ENCODE data around the gene GPR155. TPM values are rescaled to one million over a fixed set of nuclear protein-coding genes. Genes with fewer than 3 reads are reported as not detected.

Gene GPR155
- polyA plus RNA-seq, 2 donors, result 1.0 to 1.1 TPM

GRCh38 chr2:174516501-174517378 is 29.9 kb upstream of the GPR155 start:
- H3K27me3 ChIP-seq (ENCODE audit: control insufficient read depth in 1 of 2, insufficient read depth in 2 of 2, low read length in 2 of 2), result no peaks in the 10 kb centered on the region
- H3K9me3 ChIP-seq (ENCODE audit: control insufficient read depth in 2 of 2, insufficient read depth in 1 of 2, low read depth in 1 of 2, low read length in 1 of 2), result no peaks in the 10 kb centered on the region
- 84 to 90% methylated on average over 5 of the region's 5 CpGs for WGBS, 2 donors
- no peaks in the 10 kb centered on the region for H3K4me1 ChIP-seq (ENCODE audit: control insufficient read depth in 2 of 2, insufficient read depth in 2 of 2, low read length in 1 of 2)
- H3K4me3 ChIP-seq (ENCODE audit: low read depth in 1 of 2, low read length in 2 of 2), result no peak overlapping the region
- H3K27ac ChIP-seq (ENCODE audit: low read depth in 2 of 2, low read length in 1 of 2), result no peak overlapping the region
- H3K36me3 ChIP-seq (ENCODE audit: control insufficient read depth in 2 of 2, insufficient read depth in 2 of 2, low read length in 1 of 2), result no peaks in the 10 kb centered on the region

- Histone ChIP-seq H3K4me1 (ENCODE audit: control insufficient read depth in 2 of 2, insufficient read depth in 2 of 2, low read length in 1 of 2) (no peaks in the 10 kb centered on the region), H3K27ac (ENCODE audit: low read depth in 2 of 2, low read length in 1 of 2) (no peak overlapping the region)
- WGBS, 2 donors, result 75 to 79% methylated on average over 3 of the region's 3 CpGs
Observed at GRCh38 chr2:174512345-174512744, 25.5 kb upstream of the GPR155 start.

GRCh38 chr2:174511580-174512260 is 24.9 kb upstream of the GPR155 start:
- Histone ChIP-seq H3K4me1 (ENCODE audit: control insufficient read depth in 2 of 2, insufficient read depth in 2 of 2, low read length in 1 of 2) (no peaks in the 10 kb centered on the region), H3K4me3 (ENCODE audit: low read depth in 1 of 2, low read length in 2 of 2) (no peak overlapping the region), H3K27ac (ENCODE audit: low read depth in 2 of 2, low read length in 1 of 2) (no peak overlapping the region), H3K9me3 (ENCODE audit: control insufficient read depth in 2 of 2, insufficient read depth in 1 of 2, low read depth in 1 of 2, low read length in 1 of 2) (peaks cover 5 to 10% of the 10 kb centered on the region in 2 donors), H3K36me3 (ENCODE audit: control insufficient read depth in 2 of 2, insufficient read depth in 2 of 2, low read length in 1 of 2) (no peaks in the 10 kb centered on the region), H3K27me3 (ENCODE audit: control insufficient read depth in 1 of 2, insufficient read depth in 2 of 2, low read length in 2 of 2) (no peaks in the 10 kb centered on the region)
- WGBS, 2 donors, result 55% methylated on average over 5 of the region's 5 CpGs

More at GRCh38 chr2:174512345-174512744, 25.5 kb upstream of the GPR155 start:
- peaks cover 5 to 7% of the 10 kb centered on the region in 2 donors for H3K9me3 ChIP-seq (ENCODE audit: control insufficient read depth in 2 of 2, insufficient read depth in 1 of 2, low read depth in 1 of 2, low read length in 1 of 2)
- H3K4me3 ChIP-seq (ENCODE audit: low read depth in 1 of 2, low read length in 2 of 2), result no peak overlapping the region
- H3K36me3 ChIP-seq (ENCODE audit: control insufficient read depth in 2 of 2, insufficient read depth in 2 of 2, low read length in 1 of 2), result no peaks in the 10 kb centered on the region
- no peaks in the 10 kb centered on the region for H3K27me3 ChIP-seq (ENCODE audit: control insufficient read depth in 1 of 2, insufficient read depth in 2 of 2, low read length in 2 of 2)

- Histone ChIP-seq H3K9me3 (ENCODE audit: control insufficient read depth in 2 of 2, insufficient read depth in 1 of 2, low read depth in 1 of 2, low read length in 1 of 2) (peaks cover 5 to 10% of the 10 kb centered on the region in 2 donors), H3K4me3 (ENCODE audit: low read depth in 1 of 2, low read length in 2 of 2) (no peak overlapping the region), H3K27ac (ENCODE audit: low read depth in 2 of 2, low read length in 1 of 2) (no peak overlapping the region), H3K4me1 (ENCODE audit: control insufficient read depth in 2 of 2, insufficient read depth in 2 of 2, low read length in 1 of 2) (no peaks in the 10 kb centered on the region), H3K27me3 (ENCODE audit: control insufficient read depth in 1 of 2, insufficient read depth in 2 of 2, low read length in 2 of 2) (no peaks in the 10 kb centered on the region), H3K36me3 (ENCODE audit: control insufficient read depth in 2 of 2, insufficient read depth in 2 of 2, low read length in 1 of 2) (no peaks in the 10 kb centered on the region)
- 39 to 46% methylated on average over 2 of the region's 2 CpGs for WGBS, 2 donors
Observed at GRCh38 chr2:174510583-174511189, 23.9 kb upstream of the GPR155 start.

GRCh38 chr2:174503161-174503809 is 16.5 kb upstream of the GPR155 start:
- peaks cover 4 to 8% of the 10 kb centered on the region in 2 donors for H3K9me3 ChIP-seq (ENCODE audit: control insufficient read depth in 2 of 2, insufficient read depth in 1 of 2, low read depth in 1 of 2, low read length in 1 of 2)
- no peaks in the 10 kb centered on the region for H3K36me3 ChIP-seq (ENCODE audit: control insufficient read depth in 2 of 2, insufficient read depth in 2 of 2, low read length in 1 of 2)
- H3K4me1 ChIP-seq (ENCODE audit: control insufficient read depth in 2 of 2, insufficient read depth in 2 of 2, low read length in 1 of 2), result no peaks in the 10 kb centered on the region
- no peak overlapping the region for H3K27ac ChIP-seq (ENCODE audit: low read depth in 2 of 2, low read length in 1 of 2)
- no peak overlapping the region for H3K4me3 ChIP-seq (ENCODE audit: low read depth in 1 of 2, low read length in 2 of 2)
- no peaks in the 10 kb centered on the region for H3K27me3 ChIP-seq (ENCODE audit: control insufficient read depth in 1 of 2, insufficient read depth in 2 of 2, low read length in 2 of 2)
- 50 to 56% methylated on average over 3 of the region's 3 CpGs for WGBS, 2 donors

- no peaks in the 10 kb centered on the region for H3K4me1 ChIP-seq (ENCODE audit: control insufficient read depth in 2 of 2, insufficient read depth in 2 of 2, low read length in 1 of 2)
- H3K36me3 ChIP-seq (ENCODE audit: control insufficient read depth in 2 of 2, insufficient read depth in 2 of 2, low read length in 1 of 2), result no peaks in the 10 kb centered on the region
- no peak overlapping the region for H3K4me3 ChIP-seq (ENCODE audit: low read depth in 1 of 2, low read length in 2 of 2)
- H3K27me3 ChIP-seq (ENCODE audit: control insufficient read depth in 1 of 2, insufficient read depth in 2 of 2, low read length in 2 of 2), result no peaks in the 10 kb centered on the region
- H3K9me3 ChIP-seq (ENCODE audit: control insufficient read depth in 2 of 2, insufficient read depth in 1 of 2, low read depth in 1 of 2, low read length in 1 of 2), result no peaks in the 10 kb centered on the region
- WGBS, 2 donors, result 92 to 94% methylated on average over 5 of the region's 5 CpGs
- no peak overlapping the region for H3K27ac ChIP-seq (ENCODE audit: low read depth in 2 of 2, low read length in 1 of 2)
Observed at GRCh38 chr2:174499371-174499770, 12.5 kb upstream of the GPR155 start.

GRCh38 chr2:174495365-174496012 is 8.7 kb upstream of the GPR155 start:
- Histone ChIP-seq H3K27ac (ENCODE audit: low read depth in 2 of 2, low read length in 1 of 2) (no peak overlapping the region), H3K4me3 (ENCODE audit: low read depth in 1 of 2, low read length in 2 of 2) (no peak overlapping the region), H3K27me3 (ENCODE audit: control insufficient read depth in 1 of 2, insufficient read depth in 2 of 2, low read length in 2 of 2) (no peaks in the 10 kb centered on the region), H3K9me3 (ENCODE audit: control insufficient read depth in 2 of 2, insufficient read depth in 1 of 2, low read depth in 1 of 2, low read length in 1 of 2) (no peaks in the 10 kb centered on the region), H3K4me1 (ENCODE audit: control insufficient read depth in 2 of 2, insufficient read depth in 2 of 2, low read length in 1 of 2) (no peaks in the 10 kb centered on the region), H3K36me3 (ENCODE audit: control insufficient read depth in 2 of 2, insufficient read depth in 2 of 2, low read length in 1 of 2) (no peaks in the 10 kb centered on the region)
- 43 to 49% methylated on average over 5 of the region's 5 CpGs for WGBS, 2 donors

- Histone ChIP-seq H3K9me3 (ENCODE audit: control insufficient read depth in 2 of 2, insufficient read depth in 1 of 2, low read depth in 1 of 2, low read length in 1 of 2) (no peaks in the 10 kb centered on the region), H3K4me3 (ENCODE audit: low read depth in 1 of 2, low read length in 2 of 2) (no peak overlapping the region), H3K4me1 (ENCODE audit: control insufficient read depth in 2 of 2, insufficient read depth in 2 of 2, low read length in 1 of 2) (no peaks in the 10 kb centered on the region), H3K27me3 (ENCODE audit: control insufficient read depth in 1 of 2, insufficient read depth in 2 of 2, low read length in 2 of 2) (no peaks in the 10 kb centered on the region), H3K36me3 (ENCODE audit: control insufficient read depth in 2 of 2, insufficient read depth in 2 of 2, low read length in 1 of 2) (no peaks in the 10 kb centered on the region), H3K27ac (ENCODE audit: low read depth in 2 of 2, low read length in 1 of 2) (peak overlapping the region in 1 of 2 donors; percentile 52)
- 79 to 82% methylated on average over 11 of the region's 11 CpGs for WGBS, 2 donors
Observed at GRCh38 chr2:174493549-174494331, 6.9 kb upstream of the GPR155 start.

All from esophagus (tissue), 2 donors.